GM23248 (cell line): Measurements from ENCODE around the gene CLIP4. TPM values are rescaled to one million over a fixed set of nuclear protein-coding genes. Genes with fewer than 3 reads are reported as not detected.
"Not testable (repeated sequence)": the region's sequence is repeated elsewhere in the genome, so short reads cannot be mapped to it uniquely, and the experiment has no call there.

Experiments
- DNase-seq: peaks from one replicate; pipeline ENCODE4 v3.0.0-alpha.2; 2015
- H2AFZ ChIP-seq: fragments of 200-600 bp; sonication (generic); 2 replicates; pipeline ENCODE4 v1.6.1; 2016; ENCODE audit warnings: antibody characterized with exemption
- H3F3A ChIP-seq: fragments of 200-600 bp; sonication (generic); 2 replicates; pipeline ENCODE4 v1.6.1; 2016; ENCODE audit warnings: mild to moderate bottlenecking, antibody characterized with exemption, mixed run types; ENCODE audit not compliant: insufficient read depth
- H3K27ac ChIP-seq: fragments of 200-600 bp; sonication (generic); 2 replicates; pipeline ENCODE4 v1.5.1; 2016; ENCODE audit warnings: mild to moderate bottlenecking
- H3K27me3 ChIP-seq: fragments of 200-600 bp; sonication (generic); replicated peaks from 2 replicates; pipeline ENCODE4 v1.6.1; 2016; ENCODE audit warnings: mild to moderate bottlenecking; ENCODE audit not compliant: insufficient read depth
- H3K36me3 ChIP-seq: fragments of 200-600 bp; sonication (generic); 2 replicates; pipeline ENCODE4 v1.6.1; 2016; ENCODE audit warnings: low read depth, mild to moderate bottlenecking
- H3K4me1 ChIP-seq: fragments of 200-600 bp; sonication (generic); 2 replicates; pipeline ENCODE4 v1.6.1; 2016; ENCODE audit warnings: mild to moderate bottlenecking; ENCODE audit not compliant: insufficient read depth
- H3K4me2 ChIP-seq: fragments of 200-600 bp; sonication (generic); one replicate; pipeline ENCODE4 v1.6.1; 2016; ENCODE audit warnings: mild to moderate bottlenecking; ENCODE audit not compliant: unreplicated experiment
- H3K4me3 ChIP-seq: fragments of 200-600 bp; sonication (generic); 2 replicates; pipeline ENCODE4 v1.5.1; 2016; ENCODE audit warnings: mild to moderate bottlenecking
- H3K79me2 ChIP-seq: fragments of 200-600 bp; sonication (generic); 2 replicates; pipeline ENCODE4 v1.6.1; 2016; ENCODE audit warnings: mild to moderate bottlenecking; ENCODE audit not compliant: insufficient read depth
- H3K9ac ChIP-seq: fragments of 200-600 bp; sonication (generic); 2 replicates; pipeline ENCODE4 v1.6.1; 2016; ENCODE audit warnings: mild to moderate bottlenecking
- H3K9me2 ChIP-seq: fragments of 200-600 bp; sonication (generic); 2 replicates; pipeline ENCODE4 v1.6.1; 2016; ENCODE audit warnings: mixed run types, mild to moderate bottlenecking, moderate library complexity; ENCODE audit not compliant: insufficient read depth
- H3K9me3 ChIP-seq: fragments of 200-600 bp; sonication (generic); one replicate; pipeline ENCODE4 v1.6.1; 2017; ENCODE audit warnings: low read depth
- H4K20me1 ChIP-seq: fragments of 200-600 bp; sonication (generic); 2 replicates; pipeline ENCODE4 v1.6.0; 2016; ENCODE audit not compliant: insufficient read depth
- EZH2 ChIP-seq: fragments of 200-600 bp; sonication (generic); IDR thresholded peaks from 2 replicates; pipeline ENCODE4 v1.6.1; 2018; ENCODE audit warnings: antibody characterized with exemption, mild to moderate bottlenecking; ENCODE audit not compliant: insufficient read depth, poor library complexity, severe bottlenecking
- EZH2phosphoT487 ChIP-seq: fragments of 200-600 bp; sonication (generic); IDR thresholded peaks from 2 replicates; pipeline ENCODE4 v1.6.1; 2018; ENCODE audit warnings: antibody characterized with exemption, moderate library complexity, mild to moderate bottlenecking, low read depth; ENCODE audit not compliant: insufficient read depth
- WGBS, 2 experiments: methylation state at CpG; one replicate each; pipeline ENCODE4 v1.1.6; 2015 to 2017; ENCODE audit warnings: low lambda C conversion rate in 2 of 2, low coverage in 1 of 2; ENCODE audit errors: missing lambda C conversion rate in 2 of 2; 5-methylcytosine and 5-hydroxymethylcytosine counted together
- in situ Hi-C: fragments of 300-500 bp; cut with MboI; formaldehyde crosslinking; loops from 2 replicates; pipeline ENCODE4 v1.15.0; 2020
- polyA plus RNA-seq: library from polyadenylated mRNA; unstranded; fragments of >200 nt; fragmentation: Nextera tagmentation; extraction: Ambion mirVana; gene quantifications from 2 replicates; pipeline ENCODE4 v1.2.1, GENCODE V29; 2016
- total RNA-seq: library from RNA; depleted of rRNA; stranded (reverse); fragments of >200 nt; shearing (Covaris generic); gene quantifications from 2 replicates; pipeline ENCODE4 v1.2.3, GENCODE V29; 2014

CLIP4 gene
- total and polyA plus RNA-seq, 2 experiments from 2014 or later: 35.3 to 55.2 TPM

DNA sequence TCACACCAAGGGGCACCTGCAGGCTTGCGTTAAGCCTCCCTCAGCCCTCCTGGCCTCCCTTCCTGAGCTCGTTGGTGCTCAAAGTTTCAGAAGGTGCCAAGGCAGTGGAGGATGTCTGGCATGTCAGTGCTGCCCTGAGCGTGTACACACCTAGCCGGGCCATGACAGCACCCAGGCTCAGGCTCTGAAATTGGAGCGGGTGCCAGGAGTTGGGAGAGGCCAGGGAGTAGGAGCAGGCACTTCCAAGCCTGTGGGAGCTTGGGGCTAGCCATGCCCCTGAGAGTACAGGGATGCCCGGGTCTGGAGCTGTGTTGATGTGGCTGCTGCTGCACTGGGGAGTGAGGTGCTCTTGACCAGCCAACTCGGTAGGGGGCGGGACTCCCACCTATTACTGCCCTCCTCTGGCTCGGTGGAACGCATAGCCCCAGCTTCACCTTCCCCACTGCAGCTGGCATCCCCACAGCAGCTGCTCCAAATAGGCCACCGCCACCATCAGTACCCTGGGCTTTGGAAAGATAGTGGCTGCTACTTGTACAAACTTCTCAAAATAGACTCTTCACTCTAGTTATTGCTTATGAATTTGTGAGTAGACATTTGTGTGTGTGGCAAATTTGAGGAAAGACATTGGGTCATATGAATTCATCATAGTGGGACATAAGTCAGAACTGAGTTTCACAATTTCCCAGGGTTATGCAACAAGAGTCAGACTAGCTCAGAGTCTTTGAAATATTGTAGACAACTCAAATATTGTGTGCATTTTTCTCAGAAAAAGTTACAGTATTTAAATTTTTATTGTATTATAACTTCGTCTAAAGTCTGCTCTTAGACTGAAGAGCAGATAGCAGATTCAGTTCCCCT lies 34.1 kb upstream of the CLIP4 start:
- Histone ChIP-seq H3K4me3 (no peak overlapping the region), H3K4me2 (no peak overlapping the region), H3K36me3 (no peaks in the 10 kb centered on the region), H3K4me1 (no peaks in the 10 kb centered on the region), H3K79me2 (no peaks in the 10 kb centered on the region), H3K27ac (no peak overlapping the region), H3K9me3 (no peaks in the 10 kb centered on the region), H3K9me2 (no peaks in the 10 kb centered on the region), H3K27me3 (no peaks in the 10 kb centered on the region), H4K20me1 (no peaks in the 10 kb centered on the region), H2AFZ (no peak overlapping the region), H3F3A (no peaks in the 10 kb centered on the region), H3K9ac (no peak overlapping the region)
- no peak for TF ChIP-seq EZH2phosphoT487
- TF ChIP-seq EZH2: no peak
- 67 to 77% methylated on average over 12 of the region's 12 CpGs for WGBS, 2 experiments
- DNase-seq: peak; percentile 52
- in situ Hi-C loops: no loop called here

DNA sequence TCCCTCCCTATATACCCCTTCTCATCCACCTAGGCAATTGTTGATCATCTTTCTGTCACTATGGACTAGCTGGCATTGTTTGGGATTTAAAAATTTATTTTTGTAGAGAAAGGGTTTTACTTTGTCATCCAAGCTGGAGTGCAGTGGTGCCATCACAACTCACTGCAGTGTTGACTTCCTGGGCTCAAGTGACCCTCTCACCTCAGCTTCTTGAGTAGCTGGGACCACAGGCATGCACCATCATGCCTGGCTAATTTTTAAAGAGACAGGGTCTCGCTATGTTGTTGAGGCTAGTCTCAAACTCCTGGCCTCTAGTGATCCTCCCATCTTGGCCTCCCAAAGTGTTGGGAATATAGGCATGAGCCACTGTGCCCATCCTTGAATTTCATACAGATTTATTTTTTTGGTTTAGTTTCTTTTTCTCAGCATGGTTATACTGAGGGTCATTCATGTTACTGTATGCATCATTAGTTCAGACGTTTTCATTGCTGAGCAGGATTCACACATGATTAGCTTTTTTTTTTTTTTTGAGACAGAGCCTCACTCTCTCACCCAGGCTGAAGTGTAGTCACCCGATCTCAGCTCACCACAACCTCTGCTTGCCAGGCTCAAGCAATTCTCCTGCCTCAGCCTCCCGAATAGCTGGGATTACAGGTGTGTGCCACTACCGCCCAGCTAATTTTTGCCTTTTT lies 32.3 kb upstream of the CLIP4 start:
- TF ChIP-seq EZH2phosphoT487: no peak
- TF ChIP-seq EZH2: no peak
- 77 to 80% methylated on average over 5 of the region's 5 CpGs for WGBS, 2 experiments
- in situ Hi-C loops: no loop called here

DNA sequence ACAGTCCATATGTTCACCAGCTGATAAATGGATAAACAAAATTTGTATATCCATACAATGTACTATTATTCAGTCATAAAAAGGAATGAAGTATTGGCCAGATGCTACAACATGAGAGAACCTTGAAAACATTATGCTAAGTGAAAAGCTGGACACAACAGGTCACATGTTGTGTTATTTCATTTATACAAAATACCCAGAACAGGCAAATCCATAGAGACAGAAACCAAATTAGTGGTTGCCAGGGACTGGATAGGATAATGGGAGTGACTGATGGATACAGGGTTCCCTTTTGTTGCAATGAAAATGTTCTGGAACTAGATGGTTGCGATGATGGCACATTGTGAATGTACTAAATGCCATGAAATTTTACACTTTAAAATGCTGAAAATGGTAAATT lies 30.7 kb upstream of the CLIP4 start:
- Histone ChIP-seq H3K9me2 (no peaks in the 10 kb centered on the region), H3K4me3 (no peak overlapping the region), H4K20me1 (no peaks in the 10 kb centered on the region), H2AFZ (no peak overlapping the region), H3K79me2 (no peaks in the 10 kb centered on the region), H3K27me3 (no peaks in the 10 kb centered on the region), H3K9me3 (no peaks in the 10 kb centered on the region), H3K4me2 (no peak overlapping the region), H3K9ac (no peak overlapping the region), H3K36me3 (no peaks in the 10 kb centered on the region), H3K4me1 (no peaks in the 10 kb centered on the region), H3F3A (no peaks in the 10 kb centered on the region), H3K27ac (no peak overlapping the region)
- in situ Hi-C loops: no loop called here
- TF ChIP-seq EZH2: no peak
- TF ChIP-seq EZH2phosphoT487: no peak
- DNase-seq: no peak
- 95 to 100% methylated on average over 1 of the region's 1 CpG for WGBS, 2 experiments

More for the DNA sequence above, 32.3 kb upstream of the CLIP4 start:
- no peaks in the 10 kb centered on the region for H3K27me3 ChIP-seq
- H4K20me1 ChIP-seq: no peaks in the 10 kb centered on the region
- no peaks in the 10 kb centered on the region for H3K9me2 ChIP-seq
- no peak for DNase-seq
- H3K79me2 ChIP-seq: no peaks in the 10 kb centered on the region
- H3K4me2 ChIP-seq: no peak overlapping the region
- H3K9ac ChIP-seq: no peak overlapping the region
- no peaks in the 10 kb centered on the region for H3K9me3 ChIP-seq
- no peak overlapping the region for H3K27ac ChIP-seq
- no peak overlapping the region for H2AFZ ChIP-seq
- no peaks in the 10 kb centered on the region for H3K4me1 ChIP-seq
- H3K4me3 ChIP-seq: no peak overlapping the region
- no peaks in the 10 kb centered on the region for H3K36me3 ChIP-seq
- no peaks in the 10 kb centered on the region for H3F3A ChIP-seq

DNA sequence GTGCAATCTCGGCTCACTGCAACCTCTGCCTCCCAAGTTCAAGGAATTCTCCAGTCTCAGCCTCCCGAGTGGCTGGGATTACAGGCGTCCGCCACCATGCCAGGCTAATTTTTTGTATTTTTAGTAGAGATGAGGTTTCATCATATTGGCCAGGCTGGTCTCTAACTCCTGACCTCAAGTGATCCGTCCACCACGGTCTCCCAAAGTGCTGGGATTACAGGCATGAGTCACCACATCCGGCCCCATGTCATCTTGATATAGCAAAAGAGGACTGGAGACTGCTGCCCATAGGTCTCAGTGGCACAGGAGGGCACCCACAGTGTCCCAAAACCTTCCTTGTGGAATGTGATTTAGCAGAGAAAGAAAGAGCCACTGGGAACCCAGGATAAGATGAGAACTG lies 24.9 kb upstream of the CLIP4 start:
- H3K27ac ChIP-seq, H3K9me3 ChIP-seq, H3K79me2 ChIP-seq, H3K36me3 ChIP-seq, H3K4me2 ChIP-seq, DNase-seq, H4K20me1 ChIP-seq, H3K4me1 ChIP-seq, in situ Hi-C loops, H3K4me3 ChIP-seq, H3K9me2 ChIP-seq, H3K27me3 ChIP-seq, H2AFZ ChIP-seq, H3F3A ChIP-seq, H3K9ac ChIP-seq: not testable (repeated sequence)
- 68 to 74% methylated on average over 7 of the region's 7 CpGs for WGBS, 2 experiments
